Right cardiac atrium (tissue), 5 donors: ENCODE measurements around the gene NSDHL. TPM values are rescaled to one million over a fixed set of nuclear protein-coding genes. Genes with fewer than 3 reads are reported as not detected.

Experiments used
- ATAC-seq, 2 donors: fragments of 200-7000 bp; cut with Tn5 transposase; one replicate each; pipeline versions ENCODE4 v1.8.0 to v1.9.1; 2020; ENCODE audit warnings: moderate library complexity in 2 of 2, mild to moderate bottlenecking in 1 of 2
- DNase-seq, 3 donors: peaks; one replicate each; pipeline ENCODE4 v3.0.0-alpha.2; 2020
- H3K27ac ChIP-seq: one replicate; pipeline ENCODE4 v1.5.1; 2013; ENCODE audit warnings: mild to moderate bottlenecking, low read length, control low read depth, moderate library complexity
- H3K27me3 ChIP-seq: one replicate; pipeline ENCODE4 v1.6.1; 2013; ENCODE audit not compliant: control insufficient read depth, insufficient read depth
- H3K4me1 ChIP-seq: one replicate; pipeline ENCODE4 v1.6.1; 2013; ENCODE audit warnings: low read length; ENCODE audit not compliant: control insufficient read depth, insufficient read depth
- H3K4me3 ChIP-seq: one replicate; pipeline ENCODE4 v1.5.1; 2013; ENCODE audit warnings: low read length, control low read depth
- H3K9me3 ChIP-seq: one replicate; pipeline ENCODE4 v1.6.1; 2013; ENCODE audit warnings: low read length; ENCODE audit not compliant: control insufficient read depth
- WGBS: extraction: QIAGEN DNeasy Blood & Tissue Kit; methylation state at CpG from one replicate; pipeline ENCODE4 v1.1.7; 2013; 5-methylcytosine and 5-hydroxymethylcytosine counted together
- intact Hi-C, 4 donors: fragments of 100-400 bp; cut with DNase I; formaldehyde crosslinking; loops; one replicate each; pipeline versions ENCODE4 v1.11.0 to v1.14.0; 2022 to 2023
- polyA plus RNA-seq: library from polyadenylated mRNA; stranded (reverse); fragments of 200-250 nt; gene quantifications from one replicate; pipeline ENCODE4 v1.2.3, GENCODE V29; 2013
- total RNA-seq, 4 donors: library from RNA; stranded (reverse); fragmentation: NEBNext Ultra II Directional; extraction: Animal tissue kit (Norgen Biotek cat#: 25700); gene quantifications; one replicate each; pipeline ENCODE4 v1.2.1, GENCODE V29; 2021
- donor health status: healthy with polysubstance abuse.
- donor health status: DM: no; HTN: yes; CAD: no.
- donor health status: DM: no; HTN: no; CAD: no.
- donor health status: DM: no; HTN: yes; CAD: no; lungs with severe emphysema.
- donor health status: DM: yes; HTN: yes; CAD: no.

The NSDHL gene
- total and polyA plus RNA-seq, 5 donors: 24.9 to 33.1 (median 30.7) TPM

DNA sequence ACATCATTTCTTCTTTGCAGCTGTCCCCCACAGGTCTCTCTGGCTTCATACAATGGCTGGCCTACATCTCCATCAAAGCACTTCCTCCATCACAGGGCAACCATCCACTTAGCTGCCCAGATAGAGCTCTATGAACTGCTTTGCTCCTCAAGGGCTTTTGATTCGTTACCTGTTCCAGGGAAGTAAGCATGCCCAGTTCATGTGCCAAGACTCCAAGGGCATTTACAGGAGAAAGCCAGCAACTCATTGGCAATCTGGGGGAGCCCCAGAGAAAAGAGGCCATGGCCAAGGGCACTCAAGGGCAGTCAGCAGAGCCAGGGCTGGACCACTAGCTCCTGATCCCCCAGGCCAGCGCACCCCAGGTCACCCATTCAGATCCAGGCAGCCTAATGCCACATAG lies 42.5 kb downstream of the NSDHL start:
- no peak for ATAC-seq
- DNase-seq: no peak
- intact Hi-C loops: no loop called here
- H3K27me3 ChIP-seq: no peaks in the 10 kb centered on the region
- WGBS: 87% methylated on average over 2 of the region's 2 CpGs
- H3K4me1 ChIP-seq: no peaks in the 10 kb centered on the region
- H3K27ac ChIP-seq: no peak overlapping the region
- H3K4me3 ChIP-seq: no peak overlapping the region
- no peaks in the 10 kb centered on the region for H3K9me3 ChIP-seq

DNA sequence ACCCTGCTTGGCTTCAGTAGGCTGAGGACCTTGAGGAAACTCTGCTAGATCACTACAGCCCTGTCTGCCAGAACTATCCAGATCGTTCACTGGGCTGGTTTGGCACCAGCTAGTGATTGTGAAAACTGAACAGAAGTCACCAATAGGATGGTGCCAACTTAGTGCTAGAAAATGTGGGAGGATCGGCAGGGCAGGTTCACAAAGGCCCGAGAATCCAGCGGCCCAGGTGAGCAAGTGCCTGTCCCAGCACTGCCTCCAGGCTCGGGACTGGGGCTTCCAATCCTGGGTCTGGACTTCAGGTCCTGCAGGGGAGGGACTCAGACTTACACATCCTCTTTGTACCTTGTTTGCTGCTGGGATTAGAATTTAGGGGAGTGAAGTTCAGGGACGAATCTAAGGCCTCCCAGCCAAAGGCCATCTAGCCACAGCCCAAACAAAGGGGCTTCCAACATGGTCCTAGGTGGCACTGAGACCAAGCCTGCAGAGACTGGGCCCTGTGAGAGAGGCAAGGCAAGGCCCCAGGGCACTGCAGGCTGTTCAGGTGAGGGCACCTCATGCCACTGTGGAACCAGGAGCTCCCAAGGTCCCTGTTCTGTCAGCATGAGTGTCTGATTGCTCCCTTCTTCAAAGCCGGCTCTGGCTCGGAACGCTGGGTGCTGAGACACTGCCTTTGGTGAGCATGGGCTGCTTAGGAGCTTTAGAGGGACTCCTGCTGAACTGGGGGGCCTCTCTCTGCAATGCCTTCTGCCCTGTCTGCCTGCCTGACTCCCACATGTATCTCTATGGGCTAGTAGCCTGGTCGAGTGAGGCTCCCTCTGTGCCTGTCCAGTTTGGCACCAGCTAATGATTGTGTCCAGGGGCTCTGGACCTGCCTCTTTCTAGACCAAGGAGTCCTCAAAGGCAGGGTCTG lies 46.3 kb downstream of the NSDHL start:
- WGBS: 88% methylated on average over 10 of the region's 10 CpGs
- H3K9me3 ChIP-seq: no peaks in the 10 kb centered on the region
- no peaks in the 10 kb centered on the region for H3K4me1 ChIP-seq
- intact Hi-C loops: no loop called here
- no peak for DNase-seq
- no peak for ATAC-seq
- H3K4me3 ChIP-seq: no peak overlapping the region
- no peak overlapping the region for H3K27ac ChIP-seq
- H3K27me3 ChIP-seq: no peaks in the 10 kb centered on the region

DNA sequence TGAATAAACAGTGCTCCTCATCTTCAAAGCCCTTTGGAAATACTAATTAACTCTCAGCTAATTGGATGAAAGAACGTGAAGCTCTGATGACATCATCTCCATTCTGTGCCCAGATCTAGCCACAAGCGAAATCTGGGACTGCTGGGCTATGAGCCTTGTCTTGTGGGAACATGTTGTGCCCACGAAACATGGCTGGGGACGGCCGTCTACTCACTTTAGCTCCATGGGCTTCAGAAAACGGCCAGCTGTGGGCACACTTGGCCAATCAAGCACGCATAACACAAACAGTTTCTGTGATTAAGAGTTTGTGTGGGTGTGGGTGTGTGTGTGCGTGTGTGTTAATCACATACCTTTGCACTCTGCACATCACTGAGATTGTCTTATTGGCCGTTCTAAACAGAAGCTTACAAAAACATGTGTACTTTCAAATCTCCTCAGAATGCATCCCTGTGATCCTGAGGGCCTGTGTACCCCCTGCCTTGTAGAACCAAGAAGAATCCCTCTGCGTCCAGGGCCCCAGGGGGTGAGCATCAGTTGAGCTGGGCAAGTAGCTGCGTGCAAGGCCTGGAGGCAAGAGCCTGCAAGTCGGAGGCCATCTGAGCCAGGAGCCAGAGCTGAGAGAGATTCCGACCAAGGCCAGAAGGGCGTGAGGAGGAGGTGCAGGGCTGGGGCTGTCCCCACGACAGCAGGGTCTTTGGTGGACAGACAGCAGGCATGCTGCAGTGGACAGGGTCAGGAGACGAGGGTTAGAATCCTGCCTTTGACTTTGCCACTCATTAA lies 48.3 kb downstream of the NSDHL start:
- DNase-seq (no peak), ATAC-seq (no peak)
- no peaks in the 10 kb centered on the region for H3K27me3 ChIP-seq
- no peaks in the 10 kb centered on the region for H3K4me1 ChIP-seq
- 84% methylated on average over 16 of the region's 16 CpGs for WGBS
- no peak overlapping the region for H3K27ac ChIP-seq
- intact Hi-C loops: no loop called here
- no peak overlapping the region for H3K4me3 ChIP-seq
- no peaks in the 10 kb centered on the region for H3K9me3 ChIP-seq

- WGBS: 83% methylated on average over 2 of the region's 2 CpGs
These were observed 50.4 kb downstream of the NSDHL start for GRCh38 chrX:152881289-152881688.

GRCh38 chrX:152884171-152884570 lies 53.3 kb downstream of the NSDHL start:
- no peaks in the 10 kb centered on the region for H3K27me3 ChIP-seq
- H3K4me3 ChIP-seq: no peak overlapping the region
- no peaks in the 10 kb centered on the region for H3K4me1 ChIP-seq
- ATAC-seq: no peak
- H3K9me3 ChIP-seq: no peaks in the 10 kb centered on the region
- WGBS: 59% methylated on average over 6 of the region's 6 CpGs
- intact Hi-C loops: no loop called here
- no peak for DNase-seq
- H3K27ac ChIP-seq: no peak overlapping the region

More at GRCh38 chrX:152881289-152881688, 50.4 kb downstream of the NSDHL start:
- no peak overlapping the region for H3K4me3 ChIP-seq
- H3K27me3 ChIP-seq: no peaks in the 10 kb centered on the region
- DNase-seq (no peak), ATAC-seq (no peak)
- H3K9me3 ChIP-seq: no peaks in the 10 kb centered on the region
- H3K27ac ChIP-seq: no peak overlapping the region
- intact Hi-C loops: no loop called here
- no peaks in the 10 kb centered on the region for H3K4me1 ChIP-seq

DNA sequence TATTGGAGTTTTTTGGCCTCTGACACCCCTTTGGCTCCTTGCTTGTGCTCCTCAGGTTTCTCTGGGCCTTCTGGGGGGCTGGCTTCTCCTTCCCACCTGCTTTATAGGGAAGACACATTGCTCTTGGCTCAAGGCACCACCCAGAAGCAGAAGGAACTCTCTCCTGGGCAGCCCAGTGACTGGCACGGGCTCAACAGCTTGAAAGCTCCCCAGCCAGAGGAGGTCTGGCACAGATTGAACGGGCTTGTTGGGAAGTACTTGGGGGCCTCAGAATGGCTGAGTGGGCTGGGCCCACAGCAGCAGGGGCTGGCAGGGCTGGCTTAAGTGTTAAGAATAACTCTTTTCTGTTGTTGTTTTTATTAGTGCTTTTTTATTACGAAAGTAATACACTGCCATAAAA lies 55.9 kb downstream of the NSDHL start:
- no peaks in the 10 kb centered on the region for H3K4me1 ChIP-seq
- intact Hi-C loops: no loop called here
- no peaks in the 10 kb centered on the region for H3K27me3 ChIP-seq
- H3K27ac ChIP-seq: no peak overlapping the region
- H3K9me3 ChIP-seq: no peaks in the 10 kb centered on the region
- H3K4me3 ChIP-seq: no peak overlapping the region
- DNase-seq: no peak
- ATAC-seq: no peak
- 33% methylated on average over 3 of the region's 3 CpGs for WGBS

DNA sequence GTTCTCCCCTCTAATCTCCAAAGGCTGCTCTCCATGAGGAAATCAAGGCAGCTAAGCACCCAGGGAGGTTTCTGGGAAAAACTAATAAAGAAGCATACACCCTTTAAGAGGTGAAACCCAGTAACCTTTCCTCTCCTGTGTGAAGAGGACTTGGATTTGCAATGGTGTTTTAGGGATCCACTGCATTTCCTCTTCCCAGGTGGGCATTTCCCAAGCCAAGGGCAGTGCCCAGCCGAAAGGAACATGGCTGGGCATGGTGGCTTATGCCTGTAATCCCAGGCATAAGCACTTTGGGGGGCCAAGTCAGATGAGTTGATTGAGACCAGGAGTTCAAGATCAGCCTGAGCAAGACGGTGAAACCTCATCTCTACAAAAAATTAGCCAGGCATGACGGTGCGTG lies 61.6 kb downstream of the NSDHL start:
- intact Hi-C loops: no loop called here
- H3K4me1 ChIP-seq: no peaks in the 10 kb centered on the region
- ATAC-seq (no peak), DNase-seq (no peak)
- no peak overlapping the region for H3K27ac ChIP-seq
- WGBS: 88% methylated on average over 4 of the region's 4 CpGs
- no peak overlapping the region for H3K4me3 ChIP-seq
- H3K27me3 ChIP-seq: no peaks in the 10 kb centered on the region
- no peaks in the 10 kb centered on the region for H3K9me3 ChIP-seq

DNA sequence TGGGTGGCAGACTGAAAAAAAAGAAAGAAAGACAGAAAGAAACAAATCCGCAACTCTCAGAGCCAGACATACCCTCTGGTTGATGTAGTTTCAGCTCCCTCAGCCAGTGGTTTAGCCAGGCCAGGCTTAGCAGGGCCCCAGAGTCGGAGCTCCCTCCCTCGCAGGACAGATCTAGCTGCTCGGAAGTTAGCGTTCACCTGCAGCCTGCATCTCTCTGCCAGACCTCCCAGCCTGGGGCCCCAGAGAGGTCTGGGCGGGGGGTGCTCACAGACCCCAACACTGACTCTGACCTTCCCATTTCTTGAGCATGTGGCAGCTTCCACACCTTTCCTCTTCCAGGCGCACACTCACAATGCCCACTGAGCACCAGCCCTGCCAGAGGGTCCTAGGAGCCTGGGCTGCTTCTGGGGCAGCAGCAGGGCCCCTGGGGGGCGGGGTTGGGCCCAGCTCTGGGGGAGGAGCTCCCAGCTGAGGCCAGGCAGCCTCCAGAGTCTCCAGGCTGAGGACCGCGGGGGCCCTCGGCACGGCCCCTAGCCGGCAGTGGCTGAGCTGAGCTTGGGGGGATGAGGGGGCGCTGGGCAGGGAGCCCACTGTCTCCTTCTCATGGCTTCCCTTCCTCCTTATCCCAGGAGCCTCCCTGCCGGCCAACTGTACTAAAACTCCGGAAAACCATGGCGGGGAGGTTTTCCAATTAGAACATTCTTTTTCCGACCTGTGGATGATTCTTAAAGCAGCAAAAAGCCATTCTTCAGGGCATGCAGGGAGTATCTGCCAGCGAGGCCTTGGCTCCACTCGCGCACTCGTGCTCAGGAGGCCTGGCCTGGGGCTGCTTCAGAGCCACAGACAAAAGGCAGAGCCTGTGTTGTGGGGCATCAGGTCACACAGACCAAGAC lies 62.4 kb downstream of the NSDHL start:
- Histone ChIP-seq H3K9me3 (no peaks in the 10 kb centered on the region), H3K4me1 (no peaks in the 10 kb centered on the region), H3K4me3 (no peak overlapping the region), H3K27me3 (no peaks in the 10 kb centered on the region), H3K27ac (no peak overlapping the region)
- no peak for ATAC-seq
- intact Hi-C loops: no loop called here
- 51% methylated on average over 22 of the region's 22 CpGs for WGBS
- no peak for DNase-seq

- 86% methylated on average over 9 of the region's 9 CpGs for WGBS
- no peaks in the 10 kb centered on the region for H3K4me1 ChIP-seq
- peak in 1 of 3 donors; percentile 14 for DNase-seq
- no peaks in the 10 kb centered on the region for H3K27me3 ChIP-seq
- ATAC-seq: no peak
- intact Hi-C loops: no loop called here
- H3K4me3 ChIP-seq: no peak overlapping the region
- H3K27ac ChIP-seq: no peak overlapping the region
- no peaks in the 10 kb centered on the region for H3K9me3 ChIP-seq
These were observed 63.2 kb downstream of the NSDHL start for GRCh38 chrX:152893980-152894610.

DNA sequence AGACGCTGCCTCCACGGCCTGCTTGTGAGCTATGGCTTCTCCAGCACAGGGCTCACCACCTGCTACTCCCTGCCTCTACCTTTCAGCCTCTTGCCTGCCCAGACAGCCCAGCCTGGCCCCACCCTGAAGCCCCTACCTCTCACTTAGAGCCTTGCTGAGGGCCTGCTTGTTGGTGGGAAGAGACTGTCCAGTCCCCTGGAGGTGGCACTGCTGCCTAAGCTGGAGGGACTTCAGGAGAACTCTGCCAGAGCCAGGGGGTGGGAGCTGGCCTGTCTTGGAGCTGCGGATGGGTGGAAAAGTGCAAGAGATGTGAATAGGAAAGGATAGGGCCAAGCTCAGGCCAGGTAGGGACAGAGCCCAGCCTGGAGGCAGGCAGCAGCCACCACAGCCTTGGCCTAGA lies 64.3 kb downstream of the NSDHL start:
- no peaks in the 10 kb centered on the region for H3K27me3 ChIP-seq
- WGBS: 83% methylated on average over 3 of the region's 3 CpGs
- no peaks in the 10 kb centered on the region for H3K4me1 ChIP-seq
- H3K4me3 ChIP-seq: no peak overlapping the region
- intact Hi-C loops: no loop called here
- no peak overlapping the region for H3K27ac ChIP-seq
- DNase-seq (peak in 1 of 3 donors; percentile 23), ATAC-seq (no peak)
- H3K9me3 ChIP-seq: no peaks in the 10 kb centered on the region
